ENCODE data around the gene FGGY. TPM values are rescaled to one million over a fixed set of nuclear protein-coding genes. Genes with fewer than 3 reads are reported as not detected.
"Not testable (repeated sequence)": the region's sequence is repeated elsewhere in the genome, so short reads cannot be mapped to it uniquely, and the experiment has no call there.

Gene FGGY
- total RNA-seq, 1 donor from 2014 or later, result 23.1 TPM

DNA sequence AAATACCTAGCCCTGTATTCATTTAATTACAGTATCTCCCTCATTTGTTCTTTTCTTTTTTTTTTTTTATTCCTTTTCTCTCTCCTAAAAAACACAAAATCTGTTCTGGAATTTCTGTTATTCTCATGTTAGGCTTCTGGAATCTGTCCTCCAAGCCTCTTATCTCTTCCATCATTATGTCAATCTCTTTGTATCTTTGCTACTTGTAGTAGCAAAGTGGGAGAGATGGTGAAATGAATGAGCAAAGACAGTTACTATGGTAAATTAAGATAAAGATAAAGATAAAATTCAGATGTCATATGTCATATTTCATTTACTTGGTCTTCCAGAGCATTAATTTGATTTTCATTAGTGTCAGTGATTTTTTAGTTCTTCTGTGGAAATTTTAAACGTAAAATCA lies 155.1 kb downstream of the FGGY start:
- DNase-seq (no peak), ATAC-seq (ENCODE audit: poor library complexity) (no peak)
- intact Hi-C loops (cut with DNase I), result no loop called here

DNA sequence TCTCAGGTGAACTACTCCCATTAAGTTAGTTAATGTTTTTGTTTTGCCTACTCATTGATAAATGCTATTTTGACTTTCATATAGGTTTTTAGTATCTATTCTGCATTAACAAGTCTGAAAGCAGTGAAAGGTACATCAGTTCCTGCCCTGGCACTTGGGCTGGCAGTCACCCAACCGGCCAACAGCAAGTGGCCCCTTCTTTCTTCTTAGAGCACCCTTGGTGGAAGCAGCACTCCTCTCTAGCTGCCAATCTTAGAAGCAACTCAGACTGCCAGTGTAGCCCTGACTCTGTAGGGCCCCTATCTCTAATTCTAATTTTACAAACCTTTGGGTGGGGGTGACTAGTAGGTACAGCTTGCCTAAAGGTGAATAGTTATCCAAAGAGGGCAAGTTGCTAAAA lies 155.7 kb downstream of the FGGY start:
- ATAC-seq (ENCODE audit: poor library complexity) (no peak), DNase-seq (no peak)
- intact Hi-C loops (cut with DNase I), result no loop called here

DNA sequence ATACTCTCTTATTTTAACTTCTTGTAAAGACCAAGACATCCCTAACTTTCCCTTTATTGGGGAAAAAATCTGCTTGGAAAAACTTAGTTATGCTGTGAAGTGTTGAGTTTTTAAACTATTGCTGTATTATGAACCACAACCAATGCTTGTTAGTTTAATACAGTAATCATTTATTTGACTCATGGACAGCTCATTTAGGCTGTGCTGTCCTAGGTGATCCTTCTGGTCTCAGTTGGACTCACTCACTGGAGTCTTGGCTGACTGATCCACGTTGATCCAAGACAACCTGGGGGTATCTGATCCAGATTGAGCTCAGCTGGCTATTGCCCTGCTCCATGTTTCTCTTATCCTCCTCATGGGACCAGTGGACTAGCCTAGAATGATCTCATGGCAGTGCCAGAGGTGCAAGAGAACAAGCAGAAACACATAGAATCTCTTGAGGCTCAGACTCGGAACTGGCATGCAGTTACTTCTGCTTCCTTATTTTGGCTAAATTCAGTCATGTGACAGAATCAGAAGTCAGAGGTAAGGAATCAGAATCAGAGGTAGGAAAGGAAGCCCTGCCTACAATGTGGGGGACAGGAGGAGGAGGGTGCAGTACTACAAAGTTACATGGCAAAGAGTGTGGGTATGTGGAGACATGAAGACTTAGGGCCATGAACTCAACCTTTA lies 156.5 kb downstream of the FGGY start:
- no peak for ATAC-seq (ENCODE audit: poor library complexity)
- intact Hi-C loops (cut with DNase I), result no loop called here
- no peak for DNase-seq

DNA sequence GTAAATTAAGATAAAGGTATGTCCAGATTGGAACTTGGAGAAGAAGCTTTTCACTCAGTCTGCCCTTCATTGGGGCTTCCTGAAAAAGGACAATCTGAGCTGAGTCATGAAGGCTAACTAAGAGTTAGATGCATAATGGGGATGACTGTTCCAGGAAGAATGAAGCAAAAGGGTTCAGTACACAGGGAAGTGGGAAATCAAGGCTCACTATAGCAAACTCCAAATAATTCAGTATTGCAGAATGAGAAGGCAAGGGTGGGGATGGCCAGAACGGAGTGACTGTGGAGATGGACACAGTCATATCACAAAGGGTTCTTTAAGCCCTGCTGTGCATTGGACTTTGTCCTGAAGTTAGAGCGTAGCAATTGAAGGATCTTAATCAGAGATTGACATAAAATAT lies 158.3 kb downstream of the FGGY start:
- no peak for ATAC-seq (ENCODE audit: poor library complexity)
- intact Hi-C loops (cut with DNase I), result no loop called here
- no peak for DNase-seq

DNA sequence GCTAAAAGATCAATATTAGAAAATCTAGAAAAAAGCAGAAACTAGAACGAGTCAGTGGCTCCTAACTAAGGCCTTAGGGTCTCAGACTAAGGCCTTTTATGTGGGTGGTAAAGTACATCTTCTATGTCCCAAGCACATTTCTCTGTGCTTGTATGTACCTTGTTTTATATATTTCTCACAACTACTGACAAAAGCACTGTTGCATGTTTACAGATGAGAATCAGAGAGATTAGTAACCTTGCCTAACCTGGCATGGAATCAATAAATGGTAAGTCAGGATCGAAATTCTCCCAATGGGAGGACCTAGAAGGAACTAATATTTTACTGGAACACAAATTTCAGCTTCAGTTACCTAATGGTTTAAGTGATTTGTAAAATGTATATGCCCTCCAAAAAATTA lies 160.9 kb downstream of the FGGY start:
- no peak for DNase-seq
- intact Hi-C loops (cut with DNase I), result no loop called here
- no peak for ATAC-seq (ENCODE audit: poor library complexity)

DNA sequence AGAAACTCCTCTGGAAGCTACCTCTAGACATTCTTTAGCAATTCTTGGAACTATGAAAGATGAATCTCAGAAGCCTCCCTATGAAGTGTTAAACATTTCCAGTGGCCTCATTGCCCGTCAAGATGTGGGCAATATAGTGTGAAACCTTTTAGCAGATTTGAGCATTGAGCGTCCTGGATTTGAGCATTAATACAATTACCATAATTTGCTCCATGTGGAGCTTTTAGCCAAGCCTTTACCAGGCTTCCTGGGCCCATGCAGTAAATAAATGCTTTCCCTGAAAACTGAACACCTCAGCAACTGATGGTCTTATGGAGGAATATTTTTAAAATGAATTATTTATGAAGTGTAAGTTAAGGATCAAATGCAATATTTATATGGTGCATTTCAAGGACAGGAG lies 162.0 kb downstream of the FGGY start:
- no peak for ATAC-seq (ENCODE audit: poor library complexity)
- intact Hi-C loops (cut with DNase I), result no loop called here
- no peak for DNase-seq

DNA sequence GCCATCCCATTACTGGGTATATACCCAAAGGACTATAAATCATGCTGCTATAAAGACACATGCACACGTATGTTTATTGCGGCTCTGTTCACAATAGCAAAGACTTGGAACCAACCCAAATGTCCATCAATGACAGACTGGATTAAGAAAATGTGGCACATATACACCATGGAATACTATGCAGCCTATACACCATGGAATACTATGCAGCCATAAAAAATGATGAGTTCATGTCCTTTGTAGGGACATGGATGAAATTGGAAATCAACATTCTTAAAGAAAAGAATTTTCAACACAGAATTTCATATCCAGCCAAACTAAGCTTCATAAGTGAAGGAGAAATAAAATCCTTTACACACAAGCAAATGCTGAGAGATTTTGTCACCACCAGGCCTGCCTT lies 166.0 kb downstream of the FGGY start:
- DNase-seq; intact Hi-C loops (cut with DNase I); ATAC-seq (ENCODE audit: poor library complexity): not testable (repeated sequence)

DNA sequence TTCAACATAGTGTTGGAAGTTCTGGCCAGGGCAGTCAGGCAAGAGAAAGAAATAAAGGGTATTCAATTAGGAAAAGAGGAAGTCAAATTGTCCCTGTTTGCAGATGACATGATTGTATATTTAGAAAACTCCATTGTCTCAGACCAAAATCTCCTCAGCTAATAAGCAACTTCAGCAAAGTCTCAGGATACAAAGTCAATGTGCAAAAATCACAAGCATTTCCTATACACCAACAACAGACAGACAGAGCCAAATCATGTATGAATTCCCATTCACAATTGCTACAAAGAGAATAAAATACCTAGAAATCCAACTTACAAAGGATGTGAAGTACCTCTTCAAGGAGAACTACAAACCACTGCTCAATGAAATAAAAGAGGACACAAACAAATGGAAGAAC lies 168.6 kb downstream of the FGGY start:
- DNase-seq; ATAC-seq (ENCODE audit: poor library complexity); intact Hi-C loops (cut with DNase I): not testable (repeated sequence)

DNA sequence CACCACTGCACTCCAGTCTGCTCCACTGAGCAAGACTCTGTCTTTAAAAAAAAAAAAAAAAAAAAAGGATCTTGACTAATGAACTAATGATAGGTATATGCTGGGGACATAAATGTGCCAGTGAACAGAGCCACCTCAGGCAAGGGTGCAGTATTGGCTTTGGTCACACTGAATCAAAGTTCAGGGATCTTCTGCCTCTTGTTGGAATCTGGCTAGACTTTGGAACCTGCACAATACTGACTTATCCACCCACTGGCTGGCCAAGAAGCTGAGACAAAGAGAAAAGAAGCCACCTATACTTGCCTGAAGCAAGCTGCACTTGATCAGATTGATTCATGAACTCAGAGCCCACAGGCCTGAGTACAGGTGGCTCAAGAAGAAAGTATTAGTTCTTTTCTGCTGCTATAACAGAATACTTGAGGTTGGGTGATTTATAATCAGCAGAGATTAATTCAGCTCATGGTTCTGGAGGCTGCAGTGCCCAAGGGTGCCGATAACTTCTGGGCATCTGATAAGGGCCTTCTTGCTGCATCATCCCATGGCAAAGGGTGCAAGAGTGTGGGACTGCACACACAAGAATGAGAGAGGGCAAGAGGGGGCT lies 172.0 kb downstream of the FGGY start:
- ATAC-seq (ENCODE audit: poor library complexity) (no peak), DNase-seq (no peak)
- intact Hi-C loops (cut with DNase I), result no loop called here

DNA sequence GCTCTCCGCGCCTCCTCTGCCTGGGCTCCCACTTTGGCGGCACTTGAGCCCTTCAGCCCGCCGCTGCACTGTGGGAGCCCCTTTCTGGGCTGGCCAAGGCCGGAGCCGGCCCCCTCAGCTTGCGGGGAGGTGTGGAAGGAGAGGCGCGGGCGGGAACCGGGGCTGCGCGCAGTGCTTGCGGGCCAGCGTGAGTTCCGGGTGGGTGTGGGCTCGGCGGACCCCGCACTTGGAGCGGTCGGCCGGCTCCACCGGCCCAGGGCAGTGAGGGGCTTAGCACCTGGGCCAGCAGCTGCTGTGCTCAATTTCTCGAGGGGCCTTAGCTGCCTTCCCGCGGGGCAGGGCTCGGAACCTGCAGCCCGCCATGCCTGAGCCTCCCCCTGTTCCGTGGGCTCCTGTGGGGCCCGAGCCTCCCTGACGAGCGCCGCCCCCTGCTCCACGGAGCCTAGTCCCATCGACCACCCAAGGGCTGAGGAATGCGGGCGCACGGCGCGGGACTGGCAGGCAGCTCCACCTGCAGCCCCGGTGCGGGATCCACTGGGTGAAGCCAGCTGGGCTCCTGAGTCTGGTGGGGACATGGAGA lies 175.2 kb downstream of the FGGY start:
- DNase-seq; intact Hi-C loops (cut with DNase I); ATAC-seq (ENCODE audit: poor library complexity): not testable (repeated sequence)

DNA sequence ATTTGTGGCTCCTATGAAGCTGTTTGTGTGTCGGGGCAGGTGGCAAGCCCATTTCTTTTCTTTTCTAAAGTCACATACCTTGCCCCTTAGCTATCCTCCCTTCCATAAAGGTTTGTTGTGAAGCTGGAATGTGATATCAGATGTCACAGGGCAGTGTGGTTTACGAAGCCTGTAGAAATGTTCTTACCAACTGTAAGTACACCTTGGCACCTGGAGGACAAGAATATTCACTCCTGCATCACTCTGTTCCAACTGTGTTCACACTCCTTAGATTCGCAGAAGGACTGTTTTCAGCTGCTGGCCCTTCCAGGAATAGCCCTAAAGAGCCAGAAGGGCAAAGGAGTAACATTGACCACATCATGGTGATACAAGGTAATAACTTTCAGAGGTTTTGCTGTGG lies 176.9 kb downstream of the FGGY start:
- intact Hi-C loops (cut with DNase I), result no loop called here
- no peak for ATAC-seq (ENCODE audit: poor library complexity)
- no peak for DNase-seq

DNA sequence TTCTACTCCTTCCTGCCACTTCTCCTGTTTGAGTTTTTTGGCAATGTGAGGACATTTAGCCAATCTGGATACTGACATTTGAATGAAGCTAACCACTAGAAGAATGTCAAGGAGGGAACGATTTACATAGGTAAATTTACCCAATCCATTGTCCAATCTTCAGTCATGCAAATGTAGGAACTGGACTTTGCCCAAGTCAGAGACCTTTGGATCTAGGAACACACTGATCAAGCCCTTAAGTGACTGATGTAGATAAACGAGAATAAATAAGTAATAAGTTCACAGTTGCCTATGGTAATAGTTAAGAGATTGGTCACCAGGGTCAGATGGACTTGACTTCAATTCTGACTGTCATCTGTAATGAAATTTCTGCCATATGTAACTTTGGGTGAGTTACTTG lies 177.6 kb downstream of the FGGY start:
- no peak for ATAC-seq (ENCODE audit: poor library complexity)
- DNase-seq, result no peak
- intact Hi-C loops (cut with DNase I), result no loop called here

DNA sequence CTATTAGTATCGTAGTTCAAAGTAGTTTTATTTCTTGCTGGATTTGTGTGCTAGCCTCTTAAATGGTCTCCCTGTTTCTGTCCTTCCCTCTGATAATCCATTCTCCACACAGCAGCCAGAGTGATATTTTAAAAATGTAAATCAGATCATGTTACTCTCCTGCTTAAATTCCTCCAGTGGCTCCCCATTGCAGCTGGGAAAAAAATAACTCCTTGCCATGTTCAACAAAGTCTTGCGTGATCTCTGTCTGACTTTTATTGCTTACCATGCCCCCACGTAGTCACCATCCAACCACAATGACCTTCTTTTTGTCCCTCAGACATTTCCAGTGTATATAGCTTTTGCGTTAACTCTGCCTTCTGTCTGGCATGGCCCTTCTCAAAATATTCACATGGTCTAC lies 178.8 kb downstream of the FGGY start:
- ATAC-seq (ENCODE audit: poor library complexity) (no peak), DNase-seq (no peak)
- intact Hi-C loops (cut with DNase I), result no loop called here

DNA sequence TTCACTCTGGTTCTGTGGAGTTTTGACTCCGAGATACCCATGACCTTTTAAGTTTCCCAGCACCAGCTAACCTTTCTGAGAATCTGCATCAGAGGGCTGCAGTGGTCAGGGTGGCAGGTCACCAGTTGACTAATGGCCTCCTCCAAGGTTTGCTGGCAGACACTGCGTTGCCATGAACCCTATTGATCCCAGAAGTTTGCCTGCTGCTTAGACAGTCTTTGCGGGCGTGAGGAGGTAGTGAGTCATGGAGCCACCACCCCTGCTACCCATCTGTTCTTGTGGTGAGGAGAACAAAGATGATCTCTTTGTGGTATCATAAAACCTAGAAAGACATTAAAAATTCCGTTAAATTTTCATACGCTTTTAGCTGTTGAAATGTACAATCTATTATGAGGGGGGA lies 180.4 kb downstream of the FGGY start:
- intact Hi-C loops (cut with DNase I), result no loop called here
- DNase-seq (no peak), ATAC-seq (ENCODE audit: poor library complexity) (no peak)

DNA sequence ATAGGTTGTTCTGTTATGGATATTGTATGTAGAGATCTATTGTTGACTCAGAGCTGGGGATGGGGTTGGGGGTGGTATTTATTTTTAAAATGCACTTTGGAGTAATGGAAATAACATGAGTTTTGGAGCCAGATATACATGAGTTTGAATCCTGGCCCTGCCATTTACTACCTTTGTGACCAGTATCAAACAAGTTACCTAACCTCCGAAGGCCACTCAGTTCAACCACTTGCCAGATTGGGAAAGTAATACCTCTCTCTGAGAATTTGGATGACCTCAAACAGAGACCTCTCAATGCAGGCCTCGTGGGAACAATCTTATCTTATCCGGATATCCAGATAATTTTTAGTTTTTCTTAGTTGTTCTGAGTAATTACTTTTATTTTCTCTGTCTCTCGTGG lies 181.0 kb downstream of the FGGY start:
- DNase-seq, result no peak
- ATAC-seq (ENCODE audit: poor library complexity), result no peak
- intact Hi-C loops (cut with DNase I), result no loop called here

DNA sequence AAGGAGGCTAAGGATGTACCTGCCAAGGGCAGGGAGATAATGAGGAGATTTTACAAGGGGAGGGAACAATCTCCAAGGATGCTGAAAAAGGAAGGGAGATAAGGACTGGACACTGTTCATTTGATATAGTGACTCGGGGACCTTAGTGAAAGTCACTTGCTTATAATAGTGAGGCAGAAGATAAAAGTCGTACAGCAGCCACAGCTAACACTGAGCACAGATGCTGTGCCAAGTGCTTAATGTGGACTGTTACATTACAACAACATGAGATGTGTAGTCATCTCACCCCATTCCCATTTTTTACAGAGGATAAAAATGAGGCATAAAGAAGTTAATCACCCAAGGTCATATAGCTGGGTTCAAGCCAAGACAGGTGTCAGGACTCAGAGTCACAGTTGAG lies 181.9 kb downstream of the FGGY start:
- ATAC-seq (ENCODE audit: poor library complexity), result peak; percentile 41
- DNase-seq, result no peak
- intact Hi-C loops (cut with DNase I), result no loop called here

DNA sequence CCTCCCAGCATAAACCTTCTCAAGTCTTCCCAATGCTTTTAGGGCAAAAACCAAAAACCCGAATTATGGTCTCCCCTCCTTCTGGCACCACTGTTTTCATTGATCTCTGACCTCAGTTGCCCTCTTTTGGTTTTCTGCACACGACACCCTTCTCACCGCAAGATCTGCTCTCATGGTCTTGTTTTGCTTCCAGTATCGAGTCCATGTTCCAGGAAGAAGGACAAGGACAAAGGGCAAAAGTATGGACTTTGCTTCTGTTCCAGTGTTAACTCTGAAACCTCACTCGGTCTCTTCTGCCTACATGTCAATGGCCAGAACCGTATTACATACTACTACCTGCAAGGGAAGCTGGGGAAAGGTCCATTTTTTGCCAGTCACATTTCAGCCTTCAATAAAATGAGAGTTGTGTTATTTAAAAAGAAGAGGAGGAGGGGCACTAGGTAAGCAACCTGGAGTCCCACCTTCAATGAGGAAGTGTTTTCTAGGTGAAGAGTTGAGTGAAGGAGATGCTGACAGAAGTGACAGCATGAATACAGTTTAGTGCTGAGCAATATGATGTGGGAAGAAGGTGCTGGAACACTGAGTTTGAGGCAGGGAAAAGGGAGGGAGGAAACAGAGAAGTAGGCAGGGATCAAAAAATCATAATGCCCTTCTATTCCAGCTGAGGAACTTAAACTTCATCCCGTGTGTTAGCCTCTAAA lies 183.4 kb downstream of the FGGY start:
- intact Hi-C loops (cut with DNase I), result no loop called here
- DNase-seq (no peak), ATAC-seq (ENCODE audit: poor library complexity) (no peak)

DNA sequence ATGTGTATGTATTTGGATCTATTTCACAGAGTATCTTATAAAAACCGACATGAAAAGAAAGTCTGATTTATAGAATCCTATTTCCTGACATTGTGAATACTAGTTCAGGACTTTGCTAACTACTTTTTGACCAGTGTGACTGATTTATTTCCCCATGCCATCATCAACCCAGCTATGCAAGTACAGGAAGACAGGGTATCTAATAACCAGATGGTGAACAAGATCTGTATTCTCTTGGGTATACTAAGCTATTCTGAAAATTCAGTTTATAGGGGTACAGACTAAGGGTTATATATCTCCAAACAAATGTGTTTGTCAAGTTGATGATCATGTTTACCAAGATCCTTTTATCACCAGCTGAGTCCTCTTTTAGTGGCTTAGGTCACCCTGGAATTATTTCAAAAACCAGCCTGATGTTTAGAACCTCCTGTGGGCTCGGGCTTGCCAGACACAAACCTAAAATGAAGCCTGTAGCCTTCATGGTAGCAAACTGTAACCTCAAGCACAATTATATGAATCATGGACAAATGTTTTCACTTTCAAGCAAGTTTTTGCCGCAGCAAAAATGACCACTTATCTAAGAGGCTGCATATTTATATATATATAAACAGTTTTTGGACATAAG lies 185.1 kb downstream of the FGGY start:
- intact Hi-C loops (cut with DNase I), result no loop called here
- DNase-seq (no peak), ATAC-seq (ENCODE audit: poor library complexity) (no peak)

DNA sequence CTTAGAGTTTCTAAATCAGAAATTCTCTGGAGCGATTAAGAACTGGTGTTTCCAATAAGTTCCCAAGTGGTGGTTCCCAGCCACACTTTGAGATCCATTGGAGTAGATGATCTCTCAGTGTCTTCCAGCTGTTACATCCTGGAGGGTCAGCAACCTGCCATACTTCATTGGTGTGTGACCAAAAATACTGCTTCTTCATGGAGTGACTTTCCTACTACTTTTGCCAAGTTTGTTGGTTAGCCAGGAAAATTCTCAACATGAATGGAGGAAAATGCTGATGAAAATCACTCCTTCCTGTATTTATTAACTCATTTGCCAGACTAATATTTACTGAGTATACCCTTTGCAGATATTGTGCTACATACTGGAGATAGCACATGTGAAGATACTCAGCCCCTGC lies 186.1 kb downstream of the FGGY start:
- ATAC-seq (ENCODE audit: poor library complexity), result no peak
- intact Hi-C loops (cut with DNase I), result no loop called here
- DNase-seq, result no peak

DNA sequence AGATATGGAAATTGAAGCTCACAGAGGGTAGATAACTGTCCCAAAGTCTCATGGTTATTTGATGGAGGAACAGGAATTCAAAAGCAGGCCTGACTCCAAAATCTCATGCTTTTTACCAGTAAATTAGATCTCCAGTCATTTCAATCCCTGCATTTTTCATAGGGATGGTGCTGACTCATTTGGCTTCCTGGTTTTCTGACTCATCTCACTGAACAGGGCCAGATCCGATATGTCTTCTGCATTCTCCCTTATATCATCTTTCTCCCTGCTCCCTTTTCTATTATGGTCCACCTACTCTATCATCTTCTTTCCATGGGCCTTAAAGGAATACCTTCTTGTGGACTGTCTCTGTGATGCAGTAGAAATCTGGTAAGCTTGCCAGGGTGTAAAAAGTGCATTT lies 187.2 kb downstream of the FGGY start:
- DNase-seq (no peak), ATAC-seq (ENCODE audit: poor library complexity) (no peak)
- intact Hi-C loops (cut with DNase I), result no loop called here

Measured in Right ventricle myocardium superior (tissue), 1 donor.